Dermis microvascular lymphatic vessel endothelial cell (primary cell): ENCODE data around the gene TRMT112. TPM values are rescaled to one million over a fixed set of nuclear protein-coding genes. Genes with fewer than 3 reads are reported as not detected.

ENCODE experiments used
- DNase-seq, 2 donors: peaks; one replicate each; pipeline versions ENCODE4 v3.0.0 to v3.0.0-alpha.2; 2010; ENCODE audit warnings: low read depth in 2 of 2
- total RNA-seq: library from RNA; depleted of rRNA; stranded (reverse); fragments of >200 nt; gene quantifications from 2 replicates; pipeline ENCODE4 v1.2.1, GENCODE V29; 2014

TRMT112 gene
- total RNA-seq, 1 donor from 2014 or later: 222 TPM

GRCh38 chr11:64351136-64351631 lies 33.8 kb upstream of the TRMT112 start:
- DNase-seq: no peak

GRCh38 chr11:64349404-64349803 lies 32.0 kb upstream of the TRMT112 start:
- DNase-seq: no peak

- DNase-seq: no peak
These were observed 31.6 kb upstream of the TRMT112 start for GRCh38 chr11:64349025-64349387.

- DNase-seq: peak in 1 of 2 donors; percentile 54
These were observed 31.1 kb upstream of the TRMT112 start for GRCh38 chr11:64348383-64349024.

GRCh38 chr11:64347193-64347867 lies 30.0 kb upstream of the TRMT112 start:
- DNase-seq: no peak

GRCh38 chr11:64344787-64345186 lies 27.4 kb upstream of the TRMT112 start:
- DNase-seq: no peak

- peak in 1 of 2 donors; percentile 21 for DNase-seq
These were observed 26.6 kb upstream of the TRMT112 start for GRCh38 chr11:64343767-64344559.

- DNase-seq: no peak
These were observed 25.7 kb upstream of the TRMT112 start for GRCh38 chr11:64342869-64343745.

GRCh38 chr11:64341851-64342791 lies 24.8 kb upstream of the TRMT112 start:
- peak in 1 of 2 donors; percentile 82 for DNase-seq

- DNase-seq: no peak
These were observed 24.1 kb upstream of the TRMT112 start for GRCh38 chr11:64341429-64341828.

- DNase-seq: peak in 1 of 2 donors; percentile 17
These were observed 23.4 kb upstream of the TRMT112 start for GRCh38 chr11:64340671-64341335.

GRCh38 chr11:64339754-64340408 lies 22.5 kb upstream of the TRMT112 start, which contains the start of gene CCDC88B:
TSS of gene CCDC88B (plus strand) at chr11:64340204. CDS start at chr11:64340267, 63 bp downstream.
- DNase-seq: no peak

- no peak for DNase-seq
These were observed 21.9 kb upstream of the TRMT112 start for GRCh38 chr11:64339286-64339685.

GRCh38 chr11:64338716-64339115 lies 21.4 kb upstream of the TRMT112 start:
- no peak for DNase-seq

- DNase-seq: no peak
These were observed 20.3 kb upstream of the TRMT112 start for GRCh38 chr11:64337538-64338249.

GRCh38 chr11:64334764-64335735 lies 17.7 kb upstream of the TRMT112 start:
- peak in 1 of 2 donors; percentile 35 for DNase-seq

GRCh38 chr11:64333556-64333955 lies 16.2 kb upstream of the TRMT112 start:
- DNase-seq: no peak
